Endothelial cell of umbilical vein (primary cell): ENCODE measurements around the gene OSBP2. TPM values are rescaled to one million over a fixed set of nuclear protein-coding genes. Genes with fewer than 3 reads are reported as not detected.

ENCODE experiments used
- BruUV-seq: library from RNA; stranded (reverse); fragments of 400-500 nt; replicated peaks from 2 replicates; lab custom pipeline; 2021; lab: Mats Ljungman, UMichigan
- CTCF ChIA-PET: fragments of 300-600, 350-600 bp; sonication (Branson Sonifier 250); formaldehyde crosslinking; loops from one replicate; lab custom pipeline; 2021; ENCODE audit warnings: antibody characterized with exemption, inconsistent platforms; lab: Charles Lee
- POLR2A ChIA-PET: fragments of 300-600, 350-600 bp; sonication (Branson Sonifier 250); formaldehyde crosslinking; loops from one replicate; lab custom pipeline; 2021; ENCODE audit warnings: antibody characterized with exemption, inconsistent platforms; lab: Charles Lee
- DNase-seq: peaks from one replicate; pipeline ENCODE4 v3.0.0-alpha.2; 2011; ENCODE audit warnings: low read depth, low spot score
- FAIRE-seq: peaks from 2 replicates; lab custom pipeline; 2011; peaks lifted over from hg19 to GRCh38; lab: Jason Lieb, UNC
- H2AFZ ChIP-seq: 2 replicates; pipeline ENCODE4 v1.6.0; 2012; ENCODE audit warnings: low read depth, low read length, control low read depth, inconsistent platforms
- H3K27ac ChIP-seq: 2 replicates; pipeline ENCODE4 v1.5.1; 2011; ENCODE audit warnings: low read depth, mild to moderate bottlenecking, control low read depth, low read length, moderate library complexity; ENCODE audit not compliant: insufficient read depth
- H3K27me3 ChIP-seq, 2 experiments: 2 replicates each; pipeline versions ENCODE4 v1.6.0 to v1.6.1; 2011; ENCODE audit warnings: low read length in 2 of 2, mixed read lengths in 1 of 2; ENCODE audit not compliant: control insufficient read depth in 2 of 2, insufficient read depth in 2 of 2
- H3K36me3 ChIP-seq, 2 experiments: 2 replicates in 1 of 2; 3 replicates in 1 of 2; pipeline ENCODE4 v1.5.1; 2011; ENCODE audit warnings: low read length in 2 of 2, mild to moderate bottlenecking in 1 of 2, moderate library complexity in 1 of 2; ENCODE audit not compliant: control insufficient read depth in 2 of 2, insufficient read depth in 2 of 2; ENCODE audit errors: extremely low read depth in 1 of 2
- H3K4me1 ChIP-seq: 3 replicates; pipeline ENCODE4 v1.5.1; 2011; ENCODE audit warnings: mild to moderate bottlenecking, low read length; ENCODE audit not compliant: control insufficient read depth, insufficient read depth; ENCODE audit errors: extremely low read depth
- H3K4me2 ChIP-seq: 2 replicates; pipeline ENCODE4 v1.6.1; 2011; ENCODE audit warnings: low read length, control low read depth, mixed read lengths; ENCODE audit not compliant: insufficient read depth
- H3K4me3 ChIP-seq, 3 experiments: fragments of 200-600 bp in 1 of 3; sonication (generic), shearing (Covaris generic) in 1 of 3; replicated peaks in 1 of 3; 2 replicates each; pipeline ENCODE4 v1.5.1; 2011 to 2016; ENCODE audit warnings: control low read depth in 3 of 3, low read length in 3 of 3, mild to moderate bottlenecking in 2 of 3, inconsistent platforms in 1 of 3, low read depth in 1 of 3, moderate library complexity in 1 of 3; ENCODE audit not compliant: insufficient read depth in 1 of 3
- H3K79me2 ChIP-seq: 2 replicates; pipeline ENCODE4 v1.6.0; 2012; ENCODE audit warnings: low read length, inconsistent platforms; ENCODE audit not compliant: control insufficient read depth, insufficient read depth
- H3K9ac ChIP-seq: replicated peaks from 2 replicates; pipeline ENCODE3; 2011; ENCODE audit warnings: low read length, control low read depth; ENCODE audit not compliant: insufficient read depth; ENCODE audit errors: extremely low read depth
- H3K9me1 ChIP-seq: replicated peaks from 3 replicates; pipeline ENCODE4 v1.6.0; 2011; ENCODE audit warnings: mild to moderate bottlenecking, low read length; ENCODE audit not compliant: control insufficient read depth, insufficient read depth; ENCODE audit errors: extremely low read depth
- H3K9me3 ChIP-seq: replicated peaks from 2 replicates; pipeline ENCODE4 v1.5.1; 2012; ENCODE audit warnings: low read length, inconsistent platforms; ENCODE audit not compliant: control insufficient read depth, insufficient read depth
- H4K20me1 ChIP-seq: replicated peaks from 2 replicates; pipeline ENCODE3; 2011; ENCODE audit warnings: mild to moderate bottlenecking, low read length; ENCODE audit not compliant: control insufficient read depth, insufficient read depth; ENCODE audit errors: extremely low read depth
- CTCF ChIP-seq, 2 donors: IDR thresholded peaks; 1 replicate in 1 of 2; 2 replicates in 1 of 2; pipeline ENCODE4 v1.5.1; 2011; ENCODE audit warnings: low read length in 2 of 2, mild to moderate bottlenecking in 2 of 2, moderate library complexity in 2 of 2, control low read depth in 1 of 2, inconsistent platforms in 1 of 2, low read depth in 1 of 2; ENCODE audit not compliant: insufficient read depth in 1 of 2; ENCODE audit errors: extremely low read depth in 1 of 2
- FOS ChIP-seq: IDR thresholded peaks from 2 replicates; pipeline ENCODE4 v1.6.1; 2011; ENCODE audit warnings: mild to moderate bottlenecking, low read length, moderate library complexity, borderline replicate concordance; ENCODE audit not compliant: insufficient read depth
- GATA2 ChIP-seq: IDR thresholded peaks from 2 replicates; pipeline ENCODE4 v1.7.0; 2011; ENCODE audit warnings: low read depth, mild to moderate bottlenecking, moderate library complexity, mixed read lengths, low read length; ENCODE audit not compliant: insufficient read length, insufficient read depth
- JUN ChIP-seq: IDR thresholded peaks from 2 replicates; pipeline ENCODE4 v1.6.1; 2011; ENCODE audit warnings: borderline replicate concordance, low read depth; ENCODE audit not compliant: insufficient read length, insufficient read depth
- MYC ChIP-seq: IDR thresholded peaks from one replicate; pipeline ENCODE4 v1.6.1; 2011; ENCODE audit warnings: mild to moderate bottlenecking, low read depth, low read length
- POLR2A ChIP-seq: IDR thresholded peaks from 2 replicates; pipeline ENCODE4 v1.6.1; 2012; ENCODE audit warnings: low read depth, mild to moderate bottlenecking, control low read depth, low read length
- POLR2AphosphoS5 ChIP-seq: IDR thresholded peaks from 2 replicates; pipeline ENCODE4 v1.6.1; 2012; ENCODE audit warnings: low read depth, mild to moderate bottlenecking, control low read depth, low read length, moderate library complexity; ENCODE audit not compliant: insufficient read depth
- dilution Hi-C: fragments of 300-500 bp; cut with MboI; formaldehyde crosslinking; loops from one replicate; pipeline ENCODE4 v1.15.0; 2019; ENCODE audit warnings: low sequenced_read_pairs; ENCODE audit not compliant: extremely low pct_ligation_motif_present
- intact Hi-C: fragments of 100-400 bp; cut with micrococcal nuclease; formaldehyde crosslinking; loops from one replicate; pipeline ENCODE4 v1.10.0; 2022
- polyA plus RNA-seq, 4 experiments: library from polyadenylated mRNA; depleted of rRNA in 3 of 4; stranded (reverse) in 3 of 4; unstranded in 1 of 4; fragments of >200 nt; gene quantifications; 2 replicates each; pipeline versions ENCODE4 v1.2.1 to v1.2.3, GENCODE V29; 2011 to 2012; ENCODE audit warnings: missing spikeins in 1 of 4
- total RNA-seq: library from RNA; stranded (reverse); gene quantifications from 2 replicates; pipeline ENCODE4 v1.2.3, GENCODE V29; 2021

OSBP2 gene
- total and polyA plus RNA-seq, 2 donors (not counting 3 experiments of a cell fraction or from before 2014, with no cell fraction given), result 4.1 to 7.5 TPM

DNA sequence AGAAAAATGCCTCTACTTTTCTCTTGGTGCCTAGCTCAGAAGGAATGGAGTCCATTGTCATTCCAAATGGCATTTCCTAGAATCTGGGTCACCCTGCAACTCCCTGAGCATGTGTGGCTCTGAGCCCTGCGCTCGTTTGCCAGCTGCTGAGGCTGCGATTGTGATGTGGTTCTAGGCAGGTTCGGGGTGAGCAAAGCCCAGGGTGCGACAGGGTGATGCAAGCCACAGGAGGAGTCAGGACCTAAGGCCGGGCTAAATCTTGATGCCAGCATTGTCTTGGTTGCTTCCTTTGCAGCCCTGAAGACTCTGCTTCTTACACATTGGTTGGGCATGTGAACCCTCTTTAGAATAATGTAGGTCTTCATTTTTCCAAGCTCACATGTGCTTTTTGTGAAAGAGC lies 142.9 kb downstream of the OSBP2 start:
- Histone ChIP-seq H3K9ac (no peak overlapping the region), H3K4me1 (no peaks in the 10 kb centered on the region), H4K20me1 (no peaks in the 10 kb centered on the region), H3K79me2 (no peaks in the 10 kb centered on the region), H3K27ac (no peak overlapping the region), H3K36me3 (no peaks in the 10 kb centered on the region), H3K4me3 (no peak overlapping the region), H2AFZ (no peak overlapping the region), H3K27me3 (peaks cover 1 to 4% of the 10 kb centered on the region in 2 experiments), H3K9me3 (no peaks in the 10 kb centered on the region), H3K9me1 (no peaks in the 10 kb centered on the region), H3K4me2 (no peak overlapping the region)
- FAIRE-seq, result no peak
- dilution Hi-C loops, result no loop called here
- intact Hi-C loops, result no loop called here
- TF ChIP-seq POLR2AphosphoS5, result no peak
- no peak for TF ChIP-seq FOS
- no peak for TF ChIP-seq MYC
- no peak for TF ChIP-seq JUN
- no peak for TF ChIP-seq POLR2A
- TF ChIP-seq CTCF (IDR thresholded peaks at IDR 0.05; ENCODE audit: extremely low read depth in 1 of 2, insufficient read depth in 1 of 2, low read depth in 1 of 2, low read length in 2 of 2), result no peak
- no peak for TF ChIP-seq GATA2
- no TSS peak for BruUV-seq
- DNase-seq, result no peak
- ChIA-PET POLR2A (no interaction called here), CTCF (interaction anchor here (0.7 to 1.2 kb wide), 3 partner anchors 13 to 159 kb away, joined by 3 read pairs; no protein-coding TSS in a partner anchor)
